Coronary artery (tissue), 2 donors: Measurements from ENCODE around the gene XRCC2.
"Not testable (repeated sequence)": the region's sequence is repeated elsewhere in the genome, so short reads cannot be mapped to it uniquely, and the experiment has no call there.

ENCODE experiments used
- DNase-seq: peaks from one replicate; pipeline ENCODE4 v3.0.0-alpha.2; 2017; ENCODE audit warnings: low spot score
- H3K27ac ChIP-seq, 2 donors: fragments of 200-600 bp; sonication (generic); one replicate each; pipeline ENCODE4 v1.5.1; 2016 to 2019
- H3K4me3 ChIP-seq: fragments of 200-600 bp; sonication (generic); 2 replicates; pipeline ENCODE4 v1.5.1; 2016; ENCODE audit warnings: mild to moderate bottlenecking, moderate library complexity
- TF ChIP-seq, protein P1 (sequence below): fragments of 200-600 bp; sonication (generic); IDR thresholded peaks from one replicate; pipeline ENCODE4 v1.5.1; 2019; ENCODE audit warnings: antibody characterized with exemption

Gene XRCC2

GRCh38 chr7:152663148-152663740, 12.7 kb downstream of the XRCC2 start:
- no peak overlapping the region for H3K27ac ChIP-seq
- DNase-seq: no peak
- no peak overlapping the region for H3K4me3 ChIP-seq
- TF ChIP-seq, protein P1, sequence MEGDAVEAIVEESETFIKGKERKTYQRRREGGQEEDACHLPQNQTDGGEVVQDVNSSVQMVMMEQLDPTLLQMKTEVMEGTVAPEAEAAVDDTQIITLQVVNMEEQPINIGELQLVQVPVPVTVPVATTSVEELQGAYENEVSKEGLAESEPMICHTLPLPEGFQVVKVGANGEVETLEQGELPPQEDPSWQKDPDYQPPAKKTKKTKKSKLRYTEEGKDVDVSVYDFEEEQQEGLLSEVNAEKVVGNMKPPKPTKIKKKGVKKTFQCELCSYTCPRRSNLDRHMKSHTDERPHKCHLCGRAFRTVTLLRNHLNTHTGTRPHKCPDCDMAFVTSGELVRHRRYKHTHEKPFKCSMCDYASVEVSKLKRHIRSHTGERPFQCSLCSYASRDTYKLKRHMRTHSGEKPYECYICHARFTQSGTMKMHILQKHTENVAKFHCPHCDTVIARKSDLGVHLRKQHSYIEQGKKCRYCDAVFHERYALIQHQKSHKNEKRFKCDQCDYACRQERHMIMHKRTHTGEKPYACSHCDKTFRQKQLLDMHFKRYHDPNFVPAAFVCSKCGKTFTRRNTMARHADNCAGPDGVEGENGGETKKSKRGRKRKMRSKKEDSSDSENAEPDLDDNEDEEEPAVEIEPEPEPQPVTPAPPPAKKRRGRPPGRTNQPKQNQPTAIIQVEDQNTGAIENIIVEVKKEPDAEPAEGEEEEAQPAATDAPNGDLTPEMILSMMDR: no peak

DNA sequence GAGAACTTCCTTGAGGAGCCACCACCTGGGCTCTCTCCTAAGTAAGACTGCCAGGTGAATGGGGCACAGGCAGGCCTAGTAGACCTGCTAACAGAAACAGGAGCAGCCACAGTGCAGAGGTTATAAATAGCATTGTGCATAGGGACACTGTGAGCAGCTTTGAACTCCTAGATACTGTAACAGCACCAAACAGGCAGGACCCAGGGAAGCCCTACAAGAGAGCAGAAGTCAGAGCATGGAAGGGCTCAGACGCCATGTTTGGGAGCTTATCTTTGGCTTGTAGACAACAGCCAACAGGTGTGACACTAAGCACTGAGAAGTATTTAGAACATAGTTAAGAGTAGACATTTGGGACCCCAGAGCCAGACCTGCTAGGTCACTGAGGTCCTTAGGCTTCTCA, 14.5 kb downstream of the XRCC2 start:
- no peak for DNase-seq
- TF ChIP-seq, protein P1: no peak
- H3K27ac ChIP-seq: no peak overlapping the region
- H3K4me3 ChIP-seq: no peak overlapping the region

GRCh38 chr7:152660021-152660420, 15.9 kb downstream of the XRCC2 start:
- H3K27ac ChIP-seq: no peak overlapping the region
- no peak overlapping the region for H3K4me3 ChIP-seq
- TF ChIP-seq, protein P1: no peak
- DNase-seq: no peak

- no peak for DNase-seq
- TF ChIP-seq, protein P1: no peak
- Histone ChIP-seq H3K4me3 (no peak overlapping the region), H3K27ac (no peak overlapping the region)
Measured at GRCh38 chr7:152654971-152655370, 21.0 kb downstream of the XRCC2 start.

DNA sequence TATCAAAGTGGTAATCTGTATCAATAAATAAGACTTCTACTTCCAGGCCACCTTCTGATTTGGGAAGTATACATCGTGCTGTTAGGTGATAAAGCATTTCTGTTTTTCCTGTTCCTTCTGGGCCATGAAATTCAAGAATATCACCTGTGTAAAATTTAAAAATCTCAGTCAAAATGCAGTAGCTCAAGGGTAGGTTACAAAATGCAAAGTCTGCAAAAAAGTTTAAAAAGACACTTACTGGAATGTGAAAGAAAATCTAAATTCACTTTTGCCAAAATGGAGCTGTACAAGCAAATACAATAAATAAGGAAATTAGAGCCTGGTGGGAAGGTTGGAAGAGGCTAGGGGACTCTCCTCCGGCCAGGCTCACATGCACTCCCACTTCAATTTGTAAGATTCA, 26.7 kb downstream of the XRCC2 start:
- TF ChIP-seq, protein P1: no peak

GRCh38 chr7:152647009-152647408, 28.9 kb downstream of the XRCC2 start:
- H3K27ac ChIP-seq: no peak overlapping the region
- DNase-seq: no peak
- TF ChIP-seq, protein P1: no peak
- no peak overlapping the region for H3K4me3 ChIP-seq

More for the DNA sequence above, 26.7 kb downstream of the XRCC2 start:
- Histone ChIP-seq H3K4me3 (no peak overlapping the region), H3K27ac (no peak overlapping the region)
- no peak for DNase-seq

GRCh38 chr7:152646579-152646978, 29.4 kb downstream of the XRCC2 start:
- DNase-seq, H3K27ac ChIP-seq, H3K4me3 ChIP-seq: not testable (repeated sequence)
